ENCODE data around the gene RABL6. TPM values are rescaled to one million over a fixed set of nuclear protein-coding genes. Genes with fewer than 3 reads are reported as not detected.
"Not testable (repeated sequence)": the region's sequence is repeated elsewhere in the genome, so short reads cannot be mapped to it uniquely, and the experiment has no call there.

Gene RABL6
- total RNA-seq, 1 donor = 49.8 TPM

DNA sequence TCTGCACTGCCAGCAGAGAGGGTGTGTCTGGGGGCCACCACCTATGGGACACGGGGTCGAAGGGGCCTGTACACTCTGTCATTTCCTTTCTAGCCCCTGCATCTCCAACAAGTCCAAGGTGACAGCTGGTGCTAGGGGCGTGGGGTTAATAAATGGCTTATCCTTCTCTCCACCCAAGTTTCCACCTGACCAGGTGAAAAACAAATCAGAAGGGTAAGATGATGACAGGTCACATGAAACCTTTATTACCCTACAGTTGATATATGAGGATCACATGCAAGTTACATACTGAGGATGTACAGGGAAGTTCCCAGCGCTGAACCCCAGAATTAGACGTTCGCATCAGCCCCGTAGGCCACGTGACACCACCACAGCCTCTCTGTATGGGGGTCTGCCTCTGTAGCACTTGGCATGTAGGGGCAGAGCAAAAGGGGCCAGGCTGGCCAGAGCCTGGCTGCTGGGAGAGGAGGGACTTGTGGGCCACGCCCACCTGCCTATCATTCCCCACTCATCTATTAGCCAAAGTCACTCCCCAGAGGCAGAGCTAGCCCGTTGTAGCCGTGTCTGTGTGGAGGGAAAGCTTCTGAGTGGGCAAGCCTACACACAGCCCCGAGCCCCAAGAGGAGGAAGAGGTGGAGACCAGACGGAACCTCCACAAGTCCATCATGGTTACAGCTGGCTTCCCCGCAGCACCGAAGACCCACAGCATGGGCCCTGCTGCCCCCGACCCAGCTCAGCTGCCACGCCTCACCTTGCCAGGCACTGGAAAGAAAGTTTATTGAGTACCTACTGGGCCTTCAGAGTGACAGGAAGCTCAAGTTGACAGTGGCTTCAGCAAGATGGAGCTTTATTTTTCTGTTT lies 14.4 kb upstream of the RABL6 start:
- DNase-seq (ENCODE audit: low read depth) = no peak
- TF ChIP-seq, protein P1, sequence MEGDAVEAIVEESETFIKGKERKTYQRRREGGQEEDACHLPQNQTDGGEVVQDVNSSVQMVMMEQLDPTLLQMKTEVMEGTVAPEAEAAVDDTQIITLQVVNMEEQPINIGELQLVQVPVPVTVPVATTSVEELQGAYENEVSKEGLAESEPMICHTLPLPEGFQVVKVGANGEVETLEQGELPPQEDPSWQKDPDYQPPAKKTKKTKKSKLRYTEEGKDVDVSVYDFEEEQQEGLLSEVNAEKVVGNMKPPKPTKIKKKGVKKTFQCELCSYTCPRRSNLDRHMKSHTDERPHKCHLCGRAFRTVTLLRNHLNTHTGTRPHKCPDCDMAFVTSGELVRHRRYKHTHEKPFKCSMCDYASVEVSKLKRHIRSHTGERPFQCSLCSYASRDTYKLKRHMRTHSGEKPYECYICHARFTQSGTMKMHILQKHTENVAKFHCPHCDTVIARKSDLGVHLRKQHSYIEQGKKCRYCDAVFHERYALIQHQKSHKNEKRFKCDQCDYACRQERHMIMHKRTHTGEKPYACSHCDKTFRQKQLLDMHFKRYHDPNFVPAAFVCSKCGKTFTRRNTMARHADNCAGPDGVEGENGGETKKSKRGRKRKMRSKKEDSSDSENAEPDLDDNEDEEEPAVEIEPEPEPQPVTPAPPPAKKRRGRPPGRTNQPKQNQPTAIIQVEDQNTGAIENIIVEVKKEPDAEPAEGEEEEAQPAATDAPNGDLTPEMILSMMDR (IDR thresholded peaks at IDR 0.05; ENCODE audit: insufficient read depth, low read length) = no peak
- H3K4me3 ChIP-seq (ENCODE audit: low read depth, low read length) = no peak overlapping the region

DNA sequence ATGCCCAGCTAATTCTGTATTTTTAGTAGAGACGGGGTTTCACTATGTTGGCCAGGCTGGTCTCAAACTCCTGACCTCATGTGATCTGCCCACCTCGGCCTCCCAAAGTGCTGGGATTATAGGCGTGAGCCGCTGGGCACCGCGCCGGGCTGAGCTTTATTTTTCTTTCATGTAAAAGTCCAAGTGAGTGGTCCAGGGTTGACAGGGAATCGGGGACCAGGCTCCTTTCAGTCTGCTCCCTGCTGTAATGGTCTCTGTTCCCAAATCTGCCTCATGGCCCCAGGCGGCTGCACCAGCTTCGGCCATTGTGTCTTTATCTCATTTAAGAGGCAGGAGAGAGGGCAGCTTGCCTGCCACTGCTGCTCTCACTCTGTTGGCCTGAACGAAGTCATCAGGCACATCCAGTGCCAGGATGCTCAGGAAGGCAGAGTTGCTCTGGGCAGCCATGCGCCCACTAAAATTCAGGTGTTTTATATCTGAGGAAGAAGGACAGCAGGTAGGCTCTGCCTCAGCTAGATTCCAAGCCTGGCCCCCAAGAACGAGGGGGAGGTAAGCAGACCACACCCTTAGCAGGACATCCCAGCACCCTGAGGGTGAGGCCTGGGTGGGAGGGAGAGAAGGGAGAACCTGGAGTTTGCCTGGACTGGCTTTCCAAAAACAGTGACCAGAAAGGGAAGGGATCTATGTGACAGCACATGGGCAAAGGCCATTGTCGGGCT lies 13.3 kb upstream of the RABL6 start:
- TF ChIP-seq, protein P1 (IDR thresholded peaks at IDR 0.05; ENCODE audit: insufficient read depth, low read length) = no peak
- DNase-seq (ENCODE audit: low read depth) = no peak

DNA sequence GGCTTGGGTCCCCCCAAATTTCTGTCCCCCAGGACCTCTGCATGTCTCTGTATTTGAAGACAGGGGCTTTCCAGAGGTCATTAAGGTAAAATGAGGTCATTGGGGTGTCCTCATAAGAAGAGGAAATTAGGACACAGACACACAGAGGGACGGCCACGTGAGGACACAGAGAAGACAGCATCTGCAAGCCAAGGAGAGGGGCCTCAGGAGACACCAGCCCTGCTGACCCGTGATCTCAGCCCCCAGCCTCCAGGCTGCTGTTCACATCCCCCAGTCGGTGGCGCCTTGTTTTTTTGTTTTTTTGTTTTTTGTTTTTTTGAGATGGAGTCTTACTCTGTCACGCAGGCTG lies 12.8 kb upstream of the RABL6 start:
- no peak overlapping the region for H3K4me3 ChIP-seq (ENCODE audit: low read depth, low read length)
- TF ChIP-seq, protein P1 (IDR thresholded peaks at IDR 0.05; ENCODE audit: insufficient read depth, low read length) = no peak
- no peak for DNase-seq (ENCODE audit: low read depth)

More for the DNA sequence above, 13.3 kb upstream of the RABL6 start:
- H3K4me3 ChIP-seq (ENCODE audit: low read depth, low read length) = no peak overlapping the region

DNA sequence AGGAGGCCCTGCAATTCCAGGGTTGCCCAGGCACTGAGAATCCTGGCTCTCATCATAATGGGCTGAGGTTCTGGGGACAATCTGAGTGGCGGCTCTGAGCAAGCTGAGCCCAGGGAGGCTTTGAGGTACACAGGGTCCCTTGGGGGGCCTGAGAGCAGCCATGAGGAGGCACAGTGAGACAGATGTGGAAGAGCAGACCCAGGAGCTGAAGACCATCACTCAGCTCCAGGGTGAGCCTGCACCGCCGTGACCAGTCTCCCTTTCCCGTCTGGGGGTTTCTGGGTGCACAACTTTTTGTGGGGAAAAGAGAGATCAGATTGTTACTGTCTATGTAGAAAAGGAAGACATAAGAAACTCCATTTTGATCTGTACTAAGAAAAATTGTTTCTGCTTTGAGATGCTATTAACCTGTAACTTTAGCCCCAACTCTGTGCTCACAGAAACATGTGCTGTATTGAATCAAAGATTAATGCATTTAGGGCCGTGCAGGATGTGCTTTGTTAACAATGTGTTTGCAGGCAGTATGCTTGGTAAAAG lies 11.4 kb upstream of the RABL6 start, which contains the start of gene CCDC183:
Gene CCDC183 (plus strand): TSS at position 101 of the 537 bp plus-strand sequence. CDS start 60 bp downstream, at position 161.
- DNase-seq (ENCODE audit: low read depth) = no peak
- TF ChIP-seq, protein P1 (IDR thresholded peaks at IDR 0.05; ENCODE audit: insufficient read depth, low read length) = no peak

DNA sequence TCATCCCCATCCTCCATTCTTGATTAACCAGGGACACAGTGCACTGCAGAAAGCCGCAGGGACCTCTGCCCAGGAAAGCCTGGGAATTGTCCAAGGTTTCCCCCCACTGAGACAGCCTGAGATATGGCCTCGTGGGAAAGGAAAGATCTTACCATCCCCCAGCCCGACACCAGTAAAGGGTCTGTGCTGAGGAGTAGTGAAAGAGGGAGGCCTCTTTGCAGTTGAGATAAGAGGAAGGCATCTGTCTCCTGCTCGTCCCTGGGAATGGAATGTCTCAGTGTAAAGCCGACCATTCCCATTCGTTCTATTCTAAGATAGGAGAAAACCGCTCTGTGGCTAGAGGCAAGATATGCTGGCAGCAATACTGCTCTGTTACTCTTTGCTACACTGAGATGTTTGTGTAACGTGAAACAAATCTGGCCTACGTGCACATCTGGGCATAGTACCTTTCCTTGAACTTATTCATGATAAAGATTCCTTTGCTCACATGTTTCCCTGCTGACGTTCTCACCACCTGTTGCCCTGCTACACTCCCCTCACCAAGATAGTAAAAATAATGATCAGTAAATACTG lies 10.9 kb upstream of the RABL6 start:
- DNase-seq (ENCODE audit: low read depth) = peak; percentile 72

More for the DNA sequence above, 11.4 kb upstream of the RABL6 start, which contains the start of gene CCDC183:
- no peak within 1 kb of the TSS for H3K4me3 ChIP-seq (ENCODE audit: low read depth, low read length)

DNA sequence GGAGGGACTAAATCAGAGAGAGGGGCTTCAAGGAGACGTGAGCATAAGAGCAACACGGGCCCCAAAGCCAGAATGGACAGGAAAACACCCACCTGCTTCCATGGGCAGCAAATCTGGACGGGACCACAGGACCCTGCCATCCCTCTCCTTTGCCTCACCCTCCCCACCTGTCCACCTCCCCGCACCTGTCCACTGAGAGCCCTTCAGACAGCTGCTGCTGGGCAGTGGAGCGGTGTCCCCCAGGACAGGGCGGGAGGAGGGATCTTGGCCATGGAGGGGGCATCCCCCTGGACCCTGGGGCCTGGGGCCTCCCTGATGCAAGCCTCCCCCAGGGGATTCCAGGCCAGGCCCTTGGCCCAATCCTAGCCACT lies 9.1 kb upstream of the RABL6 start:
- DNase-seq (ENCODE audit: low read depth) = no peak
- H3K4me3 ChIP-seq (ENCODE audit: low read depth, low read length) = no peak overlapping the region
- TF ChIP-seq, protein P1 (IDR thresholded peaks at IDR 0.05; ENCODE audit: insufficient read depth, low read length) = no peak

More for the DNA sequence above, 10.9 kb upstream of the RABL6 start:
- not testable (repeated sequence) for H3K4me3 ChIP-seq (ENCODE audit: low read depth, low read length)

Data from fibroblast of the aortic adventitia (primary cell).